GM12801 (cell line): ENCODE measurements around the gene SLC22A4.

ENCODE experiments used
- TF ChIP-seq, protein P1 (sequence below): IDR thresholded peaks from one replicate; pipeline ENCODE4 v1.5.1; 2011; ENCODE audit warnings: control low read depth; ENCODE audit not compliant: insufficient read length; ENCODE audit errors: extremely low read depth

SLC22A4 gene

DNA sequence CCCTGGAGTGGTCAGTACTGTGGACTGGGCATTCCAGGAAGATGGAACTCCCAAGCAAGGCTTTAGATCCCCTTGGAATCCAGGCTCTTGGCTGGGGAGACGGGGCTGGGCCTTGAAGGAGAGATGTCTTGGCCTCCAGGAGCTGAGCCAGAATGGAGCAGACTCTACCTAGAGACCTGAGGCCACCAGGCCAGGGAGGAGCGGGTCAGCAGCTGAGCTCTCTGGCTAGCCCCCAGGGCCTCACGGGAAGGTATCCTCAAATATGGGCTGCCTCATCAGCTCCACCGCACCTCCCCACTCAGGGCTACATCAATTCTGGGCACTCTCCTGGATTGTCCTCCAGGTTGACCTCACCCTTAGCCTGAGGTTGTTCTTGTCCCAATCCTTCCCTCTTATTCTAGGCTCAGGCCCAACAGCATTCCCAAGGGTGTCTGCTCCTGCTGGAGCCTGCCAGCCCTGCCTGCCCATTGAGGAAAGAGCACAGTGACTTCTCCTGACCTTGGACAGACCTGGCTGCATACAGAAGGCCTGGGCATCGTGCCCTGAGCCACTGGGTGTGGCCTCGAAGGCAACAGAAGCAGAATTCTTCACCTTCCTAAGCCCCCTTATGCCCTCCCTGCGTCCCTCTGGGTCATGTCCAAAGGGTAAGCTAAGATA, 39.7 kb upstream of the SLC22A4 start:
- TF ChIP-seq, protein P1, sequence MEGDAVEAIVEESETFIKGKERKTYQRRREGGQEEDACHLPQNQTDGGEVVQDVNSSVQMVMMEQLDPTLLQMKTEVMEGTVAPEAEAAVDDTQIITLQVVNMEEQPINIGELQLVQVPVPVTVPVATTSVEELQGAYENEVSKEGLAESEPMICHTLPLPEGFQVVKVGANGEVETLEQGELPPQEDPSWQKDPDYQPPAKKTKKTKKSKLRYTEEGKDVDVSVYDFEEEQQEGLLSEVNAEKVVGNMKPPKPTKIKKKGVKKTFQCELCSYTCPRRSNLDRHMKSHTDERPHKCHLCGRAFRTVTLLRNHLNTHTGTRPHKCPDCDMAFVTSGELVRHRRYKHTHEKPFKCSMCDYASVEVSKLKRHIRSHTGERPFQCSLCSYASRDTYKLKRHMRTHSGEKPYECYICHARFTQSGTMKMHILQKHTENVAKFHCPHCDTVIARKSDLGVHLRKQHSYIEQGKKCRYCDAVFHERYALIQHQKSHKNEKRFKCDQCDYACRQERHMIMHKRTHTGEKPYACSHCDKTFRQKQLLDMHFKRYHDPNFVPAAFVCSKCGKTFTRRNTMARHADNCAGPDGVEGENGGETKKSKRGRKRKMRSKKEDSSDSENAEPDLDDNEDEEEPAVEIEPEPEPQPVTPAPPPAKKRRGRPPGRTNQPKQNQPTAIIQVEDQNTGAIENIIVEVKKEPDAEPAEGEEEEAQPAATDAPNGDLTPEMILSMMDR, result no peak

DNA sequence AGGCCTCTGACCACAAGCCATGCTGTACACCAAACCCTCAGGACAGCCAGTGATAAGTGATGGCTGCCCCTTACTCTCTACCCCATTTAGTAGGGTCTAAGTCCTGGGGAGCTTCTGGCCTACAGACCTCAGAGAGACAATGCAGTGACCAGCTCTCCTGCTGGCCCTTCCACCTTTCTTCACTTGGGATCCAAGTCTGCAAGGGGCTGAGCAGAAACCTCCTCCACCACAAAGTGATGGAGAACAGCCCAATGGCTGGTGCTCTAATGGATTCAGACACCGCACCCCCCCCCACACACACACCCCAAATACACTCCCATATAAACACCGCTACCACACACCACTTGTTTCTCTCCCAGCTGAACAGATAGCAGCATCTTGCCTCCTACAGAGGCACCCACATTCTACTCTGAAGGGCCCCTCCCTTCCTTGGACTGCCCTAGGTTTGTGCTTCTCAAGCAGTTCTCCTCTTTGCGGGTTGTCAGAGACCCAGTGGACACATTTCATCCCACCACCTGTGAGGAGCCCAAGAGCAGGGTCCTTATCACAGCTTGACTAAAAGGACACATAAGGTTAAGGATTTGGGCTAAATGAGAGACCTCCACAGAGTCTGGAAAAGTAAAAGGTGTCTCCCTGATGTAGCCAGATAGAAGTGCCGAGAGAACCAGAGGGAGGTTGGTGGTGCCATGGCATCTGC, 38.0 kb upstream of the SLC22A4 start:
- TF ChIP-seq, protein P1, result no peak

DNA sequence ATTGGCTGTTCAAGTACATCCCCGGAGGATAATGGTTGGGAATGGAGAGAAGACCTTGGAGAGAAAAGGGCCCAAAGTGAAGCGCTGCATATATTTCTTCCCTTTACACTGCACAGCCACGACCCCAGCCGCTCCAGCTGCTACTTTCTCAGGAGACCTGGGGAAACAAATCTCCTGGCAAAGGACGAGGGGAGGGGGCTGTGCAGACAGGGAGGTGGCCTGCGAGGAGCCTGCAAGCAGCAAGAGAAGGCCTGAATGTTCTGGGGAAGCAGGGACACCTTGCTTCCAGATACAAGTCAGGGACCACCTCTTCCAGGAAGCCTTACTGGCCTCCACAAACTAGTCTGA, 37.4 kb upstream of the SLC22A4 start:
- TF ChIP-seq, protein P1, result no peak

DNA sequence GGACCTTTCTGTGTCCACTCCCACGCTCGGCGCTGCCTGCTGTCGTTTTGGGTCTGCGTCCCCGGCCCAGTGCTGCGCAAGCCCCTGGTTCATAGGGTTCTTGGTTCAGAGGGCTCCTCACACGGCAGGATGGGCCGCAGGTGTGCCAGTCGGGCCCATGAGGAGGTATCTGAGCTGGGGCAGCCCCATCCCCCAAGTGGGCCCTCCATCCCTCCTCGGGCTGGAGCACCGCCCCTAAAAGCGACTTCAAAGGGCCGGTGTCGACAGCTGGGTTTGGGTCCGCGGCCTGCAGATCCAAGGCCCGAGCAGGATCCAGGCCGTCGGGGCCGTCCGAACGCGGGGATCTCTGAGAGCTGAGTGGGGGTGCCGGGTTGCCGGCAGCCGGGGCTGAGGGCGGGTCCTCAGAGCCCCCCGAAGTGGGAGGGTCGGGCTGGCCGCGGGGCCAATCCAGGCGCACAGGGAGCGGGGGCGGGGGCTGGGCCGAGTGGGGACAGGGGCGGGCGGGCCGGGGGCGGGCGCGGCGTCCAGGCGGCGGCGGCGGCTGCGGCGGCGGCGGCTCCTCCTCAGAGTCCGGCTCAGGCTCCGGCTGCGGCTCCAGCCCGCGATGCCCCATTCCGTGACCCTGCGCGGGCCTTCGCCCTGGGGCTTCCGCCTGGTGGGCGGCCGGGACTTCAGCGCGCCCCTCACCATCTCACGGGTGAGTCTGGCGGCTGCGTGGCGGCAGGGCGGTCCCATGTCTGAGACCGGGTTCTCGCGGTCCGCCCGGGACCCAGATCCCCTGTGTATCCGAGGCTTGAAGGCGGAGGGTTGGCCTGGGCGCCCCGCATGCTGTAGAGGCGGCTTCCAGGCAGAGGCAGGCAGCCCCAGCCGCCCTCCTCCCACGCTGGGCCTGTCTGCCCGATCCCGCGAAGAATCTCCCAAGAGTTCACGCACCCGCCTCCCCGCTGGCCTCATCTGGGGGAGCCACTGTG, 36.8 kb upstream of the SLC22A4 start, which contains the start of gene PDLIM4:
Gene PDLIM4, plus strand, starts transcription at position 566 of the 971 bp plus-strand sequence. Its CDS starts 39 bp downstream, at position 605.
- TF ChIP-seq, protein P1, result no peak

DNA sequence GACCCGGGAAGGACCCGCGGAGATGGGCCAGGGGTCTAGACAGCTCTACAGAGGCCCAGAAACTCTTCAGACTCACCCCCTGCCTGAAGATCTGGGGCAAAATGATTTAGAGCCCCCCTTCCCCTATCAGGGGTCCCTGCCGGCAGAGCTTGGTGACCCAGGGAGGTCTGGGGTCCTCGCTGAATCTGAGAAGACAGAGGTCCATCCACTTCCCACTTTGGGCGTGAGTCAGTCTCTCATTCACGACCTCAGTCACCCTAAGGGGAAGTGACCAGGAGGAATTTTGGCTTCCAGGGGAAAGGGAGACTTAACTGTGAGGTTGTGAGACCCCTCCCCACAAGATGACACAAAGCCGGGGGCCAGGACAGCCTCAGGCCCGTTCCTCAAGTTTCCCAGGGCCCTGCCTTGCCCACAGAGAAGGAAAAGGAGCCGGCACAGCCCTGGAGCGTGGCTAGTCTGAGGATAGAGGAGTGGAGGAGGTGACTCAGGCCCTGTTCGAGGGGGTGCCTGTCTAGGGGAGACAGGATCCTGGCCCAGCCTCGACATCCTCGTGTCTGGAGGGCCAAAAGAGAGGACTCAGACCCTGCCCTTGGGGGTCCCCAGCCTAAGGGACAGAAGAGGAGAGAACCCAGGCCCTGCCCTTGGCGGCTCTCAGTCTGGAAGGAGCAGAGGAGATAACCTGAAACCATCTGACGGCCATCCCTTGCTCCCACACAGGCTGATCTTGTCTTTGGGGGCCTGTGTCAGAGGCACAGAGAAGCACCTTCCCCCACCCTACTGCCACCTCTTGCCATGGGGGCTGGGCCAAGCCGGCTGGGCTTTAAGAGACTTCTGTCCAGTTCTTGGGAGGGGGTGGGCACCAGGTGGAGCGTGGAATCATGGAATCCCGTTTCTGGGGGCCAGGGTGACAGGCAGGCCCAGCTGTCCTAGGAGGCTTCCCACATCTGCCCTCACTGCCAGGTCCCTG, 35.8 kb upstream of the SLC22A4 start:
- TF ChIP-seq, protein P1, result no peak

DNA sequence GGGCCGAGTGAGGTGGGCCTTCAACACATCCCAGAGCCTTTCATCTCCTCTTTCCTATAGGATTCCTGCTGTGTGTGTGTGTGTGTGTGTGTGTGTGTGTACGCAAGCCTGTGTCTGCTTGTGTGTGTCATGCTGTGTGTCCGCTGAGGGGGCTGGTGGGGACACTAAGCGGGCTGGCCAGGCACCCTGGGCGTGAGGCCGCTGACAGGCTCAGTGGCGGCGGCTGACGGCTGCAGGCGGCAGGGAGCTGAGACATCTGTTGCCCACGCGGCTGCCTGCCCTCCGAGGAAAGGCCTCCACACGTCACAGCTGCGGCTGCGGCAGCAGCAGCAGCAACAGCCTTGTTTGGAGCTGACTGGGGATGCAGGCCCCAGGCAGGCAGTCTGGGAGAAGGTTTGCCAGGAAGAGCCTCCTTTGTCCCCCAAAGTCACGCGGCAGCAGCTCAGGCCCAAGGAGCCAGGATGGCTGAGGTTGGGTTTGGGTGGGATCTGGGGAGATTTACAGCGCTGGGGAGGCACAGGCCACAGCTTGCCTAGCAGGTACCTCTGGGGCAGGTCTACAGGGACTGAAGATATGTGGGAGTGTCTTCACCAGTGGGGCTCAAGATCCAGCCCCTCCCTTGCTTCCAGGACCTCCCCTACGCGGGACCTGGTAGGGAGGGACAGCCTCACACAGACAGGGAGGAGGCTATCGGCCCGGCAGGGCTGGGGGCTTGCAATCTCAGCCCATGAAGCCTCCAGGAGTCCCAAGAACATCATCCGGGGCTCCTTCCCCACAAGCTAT, 34.9 kb upstream of the SLC22A4 start:
- TF ChIP-seq, protein P1, result no peak
